Testis (tissue), 3 donors: ENCODE data around the gene ATP11A. TPM values are rescaled to one million over a fixed set of nuclear protein-coding genes. Genes with fewer than 3 reads are reported as not detected.

Source experiments
- DNase-seq: peaks from one replicate; pipeline ENCODE4 v3.0.0-alpha.2; 2019
- H3K27ac ChIP-seq, 2 donors: fragments of 200-600 bp; sonication (generic); one replicate each; pipeline ENCODE4 v1.5.1; 2019
- H3K27me3 ChIP-seq: fragments of 200-600 bp; sonication (generic); one replicate; pipeline ENCODE4 v1.5.1; 2019
- H3K36me3 ChIP-seq: fragments of 200-600 bp; sonication (generic); one replicate; pipeline ENCODE4 v1.5.1; 2017; ENCODE audit warnings: low read depth; ENCODE audit errors: missing control alignments
- H3K4me1 ChIP-seq: fragments of 200-600 bp; sonication (generic); one replicate; pipeline ENCODE4 v1.5.1; 2019
- H3K4me3 ChIP-seq, 2 donors: fragments of 200-600 bp; sonication (generic); one replicate each; pipeline ENCODE4 v1.5.1; 2017 to 2019
- H3K9me3 ChIP-seq: fragments of 200-600 bp; sonication (generic); one replicate; pipeline ENCODE4 v1.5.1; 2017
- POLR2A ChIP-seq: fragments of 450-650 bp; IDR thresholded peaks from one replicate; pipeline ENCODE4 v1.6.1; 2017; ENCODE audit warnings: antibody characterized with exemption, mild to moderate bottlenecking, moderate library complexity
- WGBS, 2 donors: methylation state at CpG; one replicate each; pipeline ENCODE4 v1.1.5; 2018; 5-methylcytosine and 5-hydroxymethylcytosine counted together
- intact Hi-C: fragments of 100-400 bp; cut with DNase I; formaldehyde crosslinking; loops from one replicate; pipeline ENCODE4 v1.15.1; 2023; ENCODE audit warnings: low total_unique reads
- polyA plus RNA-seq: library from polyadenylated mRNA; stranded (reverse); fragments of 350-450 nt; fragmentation: Illumina TruSeq; extraction: RNeasy Lipid Tissue Mini Kit (QIAGEN cat#74804); gene quantifications from one replicate; pipeline ENCODE4 v1.2.3, GENCODE V29; 2014; ENCODE audit warnings: low read depth, low replicate concordance; ENCODE audit not compliant: insufficient read depth
- total RNA-seq, 2 donors: library from RNA; depleted of rRNA; stranded (reverse); fragments of >200 nt; gene quantifications; one replicate each; pipeline ENCODE4 v1.2.3, GENCODE V29; 2016
- TF ChIP-seq, protein P1 (sequence below), 3 experiments: fragments of 450-650 bp in 2 of 3; fragments of 200-600 bp in 1 of 3; sonication (generic) in 1 of 3; IDR thresholded peaks; one replicate each; pipeline ENCODE4 v1.5.1; 2016 to 2019; ENCODE audit warnings: antibody characterized with exemption in 3 of 3, mild to moderate bottlenecking in 2 of 3, moderate library complexity in 1 of 3

The ATP11A gene
- total and polyA plus RNA-seq, 3 donors from 2014 or later = 34.4 to 122 (median 112) TPM

- TF ChIP-seq POLR2A = no peak
- TF ChIP-seq, protein P1, sequence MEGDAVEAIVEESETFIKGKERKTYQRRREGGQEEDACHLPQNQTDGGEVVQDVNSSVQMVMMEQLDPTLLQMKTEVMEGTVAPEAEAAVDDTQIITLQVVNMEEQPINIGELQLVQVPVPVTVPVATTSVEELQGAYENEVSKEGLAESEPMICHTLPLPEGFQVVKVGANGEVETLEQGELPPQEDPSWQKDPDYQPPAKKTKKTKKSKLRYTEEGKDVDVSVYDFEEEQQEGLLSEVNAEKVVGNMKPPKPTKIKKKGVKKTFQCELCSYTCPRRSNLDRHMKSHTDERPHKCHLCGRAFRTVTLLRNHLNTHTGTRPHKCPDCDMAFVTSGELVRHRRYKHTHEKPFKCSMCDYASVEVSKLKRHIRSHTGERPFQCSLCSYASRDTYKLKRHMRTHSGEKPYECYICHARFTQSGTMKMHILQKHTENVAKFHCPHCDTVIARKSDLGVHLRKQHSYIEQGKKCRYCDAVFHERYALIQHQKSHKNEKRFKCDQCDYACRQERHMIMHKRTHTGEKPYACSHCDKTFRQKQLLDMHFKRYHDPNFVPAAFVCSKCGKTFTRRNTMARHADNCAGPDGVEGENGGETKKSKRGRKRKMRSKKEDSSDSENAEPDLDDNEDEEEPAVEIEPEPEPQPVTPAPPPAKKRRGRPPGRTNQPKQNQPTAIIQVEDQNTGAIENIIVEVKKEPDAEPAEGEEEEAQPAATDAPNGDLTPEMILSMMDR (IDR thresholded peaks at IDR 0.05) = no peak
- Histone ChIP-seq H3K9me3 (no peaks in the 10 kb centered on the region), H3K27ac (no peak overlapping the region), H3K27me3 (no peaks in the 10 kb centered on the region), H3K4me1 (peaks cover 22% of the 10 kb centered on the region), H3K4me3 (no peak overlapping the region), H3K36me3 (no peaks in the 10 kb centered on the region)
- WGBS, 2 donors = 63 to 81% methylated on average over 27 of the region's 27 CpGs
- no peak for DNase-seq
- intact Hi-C loops = no loop called here
Measured at GRCh38 chr13:112777637-112778406, 88.0 kb downstream of the ATP11A start.

- Histone ChIP-seq H3K4me1 (peaks cover 33% of the 10 kb centered on the region), H3K36me3 (no peaks in the 10 kb centered on the region), H3K4me3 (no peak overlapping the region), H3K9me3 (no peaks in the 10 kb centered on the region), H3K27ac (no peak overlapping the region), H3K27me3 (no peaks in the 10 kb centered on the region)
- no peak for DNase-seq
- WGBS, 2 donors = 94 to 95% methylated on average over 23 of the region's 23 CpGs
- no peak for TF ChIP-seq POLR2A
- TF ChIP-seq, protein P1 (IDR thresholded peaks at IDR 0.05) = no peak
- intact Hi-C loops = no loop called here
Measured at GRCh38 chr13:112779856-112780604, 90.2 kb downstream of the ATP11A start.

DNA sequence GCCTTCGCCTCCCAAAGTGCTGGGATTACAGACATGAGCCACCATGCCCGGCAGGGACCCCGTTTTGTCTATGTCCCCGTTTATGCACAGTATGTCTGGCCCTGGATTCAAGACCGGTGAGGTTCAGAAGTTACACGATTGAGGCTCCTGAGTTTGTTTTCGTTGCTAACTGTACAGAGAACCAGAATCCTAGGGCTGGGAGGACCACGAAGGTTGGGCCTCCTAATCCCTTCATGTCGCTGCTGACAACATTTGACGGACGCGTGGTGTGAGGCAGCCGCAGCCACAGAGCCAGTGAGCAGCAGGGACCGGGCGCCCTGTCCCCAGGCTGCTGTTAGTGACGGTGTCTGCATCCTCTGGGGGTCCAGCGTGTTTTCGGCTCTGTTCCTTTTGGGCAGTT, 91.4 kb downstream of the ATP11A start:
- no peaks in the 10 kb centered on the region for H3K27me3 ChIP-seq
- H3K9me3 ChIP-seq = no peaks in the 10 kb centered on the region
- H3K4me3 ChIP-seq = no peak overlapping the region
- WGBS, 2 donors = 90 to 93% methylated on average over 13 to 18 of the region's 18 CpGs
- no peak for TF ChIP-seq POLR2A
- TF ChIP-seq, protein P1 (IDR thresholded peaks at IDR 0.05) = no peak
- no peaks in the 10 kb centered on the region for H3K36me3 ChIP-seq
- DNase-seq = no peak
- intact Hi-C loops = no loop called here
- peaks cover 33% of the 10 kb centered on the region for H3K4me1 ChIP-seq
- H3K27ac ChIP-seq = no peak overlapping the region

- peak; percentile 88 for DNase-seq
- Histone ChIP-seq H3K9me3 (no peaks in the 10 kb centered on the region), H3K4me3 (no peak overlapping the region), H3K27me3 (no peaks in the 10 kb centered on the region), H3K4me1 (peaks cover 33% of the 10 kb centered on the region), H3K36me3 (no peaks in the 10 kb centered on the region), H3K27ac (peak overlapping the region; percentile 36 to 51)
- no peak for TF ChIP-seq POLR2A
- TF ChIP-seq, protein P1 (IDR thresholded peaks at IDR 0.05) = no peak
- WGBS, 2 donors = 52 to 75% methylated on average over 19 of the region's 19 CpGs
- intact Hi-C loops = no loop called here
Measured at GRCh38 chr13:112781881-112782361, 92.1 kb downstream of the ATP11A start.
